HCT116 (cell line): ENCODE data around the gene PPID. TPM values are rescaled to one million over a fixed set of nuclear protein-coding genes. Genes with fewer than 3 reads are reported as not detected.
"Not testable (repeated sequence)": the region's sequence is repeated elsewhere in the genome, so short reads cannot be mapped to it uniquely, and the experiment has no call there.

Experiments
- ATAC-seq: fragments of 200-7000 bp; cut with Tn5 transposase; 2 replicates; pipeline ENCODE4 v1.9.1; 2020; ENCODE audit warnings: mild to moderate bottlenecking, moderate library complexity
- BruUV-seq: library from RNA; stranded (reverse); fragments of 400-500 nt; replicated peaks from 2 replicates; lab custom pipeline; 2021; lab: Mats Ljungman, UMichigan
- CTCF ChIA-PET: fragments of 300-600 bp; sonication (Branson Sonifier 250); formaldehyde crosslinking; loops from one replicate; lab custom pipeline; 2021; ENCODE audit warnings: antibody characterized with exemption; lab: Charles Lee
- POLR2A ChIA-PET: fragments of 300-600, 350-600 bp; sonication (Branson Sonifier 250); formaldehyde crosslinking; loops from one replicate; lab custom pipeline; 2021; ENCODE audit warnings: antibody characterized with exemption; lab: Charles Lee
- RAD21 ChIA-PET, 2 experiments: fragments of 300-600 bp; sonication (Branson Sonifier 250); formaldehyde crosslinking; loops; one replicate each; lab custom pipeline; 2023; ENCODE audit warnings: low total read pairs in 2 of 2; ENCODE audit not compliant: uncharacterized antibody in 2 of 2, unreplicated experiment in 2 of 2, low non-redundant PET in 1 of 2; lab: Charles Lee
- DNase-seq: peaks from one replicate; pipeline ENCODE4 v3.0.0-alpha.2; 2010; ENCODE audit warnings: low read depth, low spot score
- H2AFZ ChIP-seq: fragments of 200-600 bp; shearing (Covaris generic), sonication (generic); 2 replicates; pipeline ENCODE4 v1.6.1; 2017; ENCODE audit warnings: low read depth, mixed run types, mixed read lengths, antibody characterized with exemption, low read length; ENCODE audit not compliant: poor library complexity, severe bottlenecking
- H3K27ac ChIP-seq: 2 replicates; pipeline ENCODE4 v1.5.1; 2012; ENCODE audit warnings: low read depth, low read length
- H3K27me3 ChIP-seq: fragments of 200-600 bp; sonication (generic); 2 replicates; pipeline ENCODE4 v1.6.1; 2016; ENCODE audit warnings: mixed run types, low read length, mixed read lengths; ENCODE audit not compliant: insufficient read depth
- H3K36me3 ChIP-seq, 2 experiments: fragments of 200-500 bp in 1 of 2; fragments of 200-600 bp in 1 of 2; sonication (Bioruptor generic) in 1 of 2; sonication (generic) in 1 of 2; 2 replicates each; pipeline versions ENCODE4 v1.5.1 to v1.6.1; 2014 to 2016; ENCODE audit warnings: low read length in 2 of 2, inconsistent platforms in 1 of 2, mixed read lengths in 1 of 2, mixed run types in 1 of 2; ENCODE audit not compliant: insufficient read depth in 2 of 2, control insufficient read depth in 1 of 2
- H3K4me1 ChIP-seq, 2 experiments: fragments of 200-600 bp in 1 of 2; sonication (generic) in 1 of 2; 2 replicates each; pipeline versions ENCODE4 v1.5.1 to v1.6.1; 2012 to 2017; ENCODE audit warnings: low read length in 2 of 2, inconsistent platforms in 1 of 2, mild to moderate bottlenecking in 1 of 2, mixed read lengths in 1 of 2, mixed run types in 1 of 2, moderate library complexity in 1 of 2; ENCODE audit not compliant: insufficient read depth in 2 of 2, control insufficient read depth in 1 of 2
- H3K4me2 ChIP-seq: fragments of 200-600 bp; sonication (generic); 2 replicates; pipeline ENCODE4 v1.6.1; 2017; ENCODE audit warnings: mixed run types, low read length, mixed read lengths
- H3K4me3 ChIP-seq, 2 experiments: fragments of 200-600 bp in 1 of 2; sonication (generic) in 1 of 2; replicated peaks in 1 of 2; 2 replicates each; pipeline ENCODE4 v1.5.1; 2011 to 2016; ENCODE audit warnings: low read length in 2 of 2, control low read depth in 1 of 2, low read depth in 1 of 2, mild to moderate bottlenecking in 1 of 2, mixed read lengths in 1 of 2, mixed run types in 1 of 2
- H3K79me2 ChIP-seq: fragments of 200-600 bp; sonication (generic); 2 replicates; pipeline ENCODE4 v1.6.1; 2017; ENCODE audit warnings: mild to moderate bottlenecking, mixed run types, low read length, moderate library complexity, mixed read lengths; ENCODE audit not compliant: insufficient read depth
- H3K9ac ChIP-seq: fragments of 200-600 bp; sonication (generic); 2 replicates; pipeline ENCODE4 v1.6.1; 2016; ENCODE audit warnings: low read length, mixed read lengths
- H3K9me2 ChIP-seq: fragments of 200-600 bp; sonication (generic), shearing (Covaris generic); 2 replicates; pipeline ENCODE4 v1.6.1; 2017; ENCODE audit warnings: mixed run types, mild to moderate bottlenecking, moderate library complexity; ENCODE audit not compliant: insufficient read depth
- H3K9me3 ChIP-seq, 2 experiments: fragments of 200-500 bp in 1 of 2; fragments of 200-600 bp in 1 of 2; sonication (Bioruptor generic) in 1 of 2; sonication (generic) in 1 of 2; 2 replicates each; pipeline ENCODE4 v1.6.1; 2014 to 2017; ENCODE audit warnings: low read length in 2 of 2, mixed read lengths in 2 of 2, inconsistent platforms in 1 of 2, low read depth in 1 of 2, mild to moderate bottlenecking in 1 of 2, mixed run types in 1 of 2, moderate library complexity in 1 of 2; ENCODE audit not compliant: control insufficient read depth in 1 of 2, insufficient read depth in 1 of 2
- H4K20me1 ChIP-seq: fragments of 200-600 bp; sonication (generic), shearing (Covaris generic); 2 replicates; pipeline ENCODE4 v1.6.1; 2017; ENCODE audit warnings: mixed run types, mild to moderate bottlenecking, moderate library complexity; ENCODE audit not compliant: insufficient read depth
- CBX3 ChIP-seq: IDR thresholded peaks from 2 replicates; pipeline ENCODE4 v1.6.1; 2012; ENCODE audit warnings: low read depth
- ELF1 ChIP-seq: IDR thresholded peaks from 2 replicates; pipeline ENCODE4 v1.6.1; 2012; ENCODE audit warnings: low read depth, borderline replicate concordance
- EZH2 ChIP-seq: fragments of 200-600 bp; sonication (generic); IDR thresholded peaks from 2 replicates; pipeline ENCODE4 v1.6.1; 2017; ENCODE audit warnings: antibody characterized with exemption, mixed run types
- FOSL1 ChIP-seq: IDR thresholded peaks from 2 replicates; pipeline ENCODE4 v1.6.1; 2012; ENCODE audit warnings: low read depth
- POLR2A ChIP-seq: IDR thresholded peaks from 2 replicates; pipeline ENCODE4 v1.7.0; 2011; ENCODE audit warnings: borderline replicate concordance; ENCODE audit not compliant: insufficient read depth, insufficient read length; ENCODE audit errors: extremely low read depth
- SIN3A ChIP-seq: IDR thresholded peaks from 2 replicates; pipeline ENCODE4 v1.6.1; 2012; ENCODE audit warnings: low read depth
- SRF ChIP-seq: IDR thresholded peaks from 2 replicates; pipeline ENCODE4 v1.6.1; 2012; ENCODE audit warnings: low read depth
- YY1 ChIP-seq: IDR thresholded peaks from 2 replicates; pipeline ENCODE4 v1.6.1; 2011; ENCODE audit warnings: low read length, low read depth, moderate library complexity, mild to moderate bottlenecking; ENCODE audit not compliant: insufficient replicate concordance; ENCODE audit errors: extremely low read depth
- ZNF274 ChIP-seq: fragments of 200-500 bp; sonication (Bioruptor generic); IDR thresholded peaks from 2 replicates; pipeline ENCODE4 v1.6.1; 2014; ENCODE audit warnings: mild to moderate bottlenecking, low read depth, low read length, inconsistent platforms
- intact Hi-C: fragments of 100-400 bp; cut with micrococcal nuclease; formaldehyde crosslinking; loops from 2 replicates; pipeline ENCODE4 v1.10.0; 2022
- total RNA-seq: library from RNA; stranded (reverse); gene quantifications from one replicate; pipeline ENCODE4 v1.2.1, GENCODE V29; 2021; ENCODE audit not compliant: unreplicated experiment

PPID gene
- total RNA-seq, 1 experiment from 2014 or later, result 48.2 TPM

- Histone ChIP-seq H3K9me2 (no peaks in the 10 kb centered on the region), H3K36me3 (no peaks in the 10 kb centered on the region), H4K20me1 (no peaks in the 10 kb centered on the region), H3K9ac (no peak overlapping the region), H2AFZ (no peak overlapping the region), H3K27ac (no peak overlapping the region), H3K9me3 (no peaks in the 10 kb centered on the region), H3K27me3 (no peaks in the 10 kb centered on the region), H3K79me2 (no peaks in the 10 kb centered on the region), H3K4me3 (no peak overlapping the region), H3K4me2 (no peak overlapping the region), H3K4me1 (no peaks in the 10 kb centered on the region)
- intact Hi-C loops, result no loop called here
- ATAC-seq, result no peak
- DNase-seq, result no peak
- no peak for TF ChIP-seq SRF
- no peak for TF ChIP-seq FOSL1
- TF ChIP-seq CBX3, result no peak
- TF ChIP-seq EZH2, result no peak
- ChIA-PET CTCF (no interaction called here), POLR2A (no interaction called here), RAD21 (no interaction called here)
- BruUV-seq, result no TSS peak
Measured at GRCh38 chr4:158762553-158762952, 39.4 kb upstream of the PPID start.

- H3K27me3 ChIP-seq, result no peaks in the 10 kb centered on the region
- no peaks in the 10 kb centered on the region for H3K36me3 ChIP-seq
- H3K4me1 ChIP-seq, result no peaks in the 10 kb centered on the region
- DNase-seq (no peak), ATAC-seq (no peak)
- no peak overlapping the region for H3K4me2 ChIP-seq
- no peaks in the 10 kb centered on the region for H3K79me2 ChIP-seq
- no peak overlapping the region for H3K4me3 ChIP-seq
- ChIA-PET CTCF (no interaction called here), RAD21 (no interaction called here), POLR2A (no interaction called here)
- H2AFZ ChIP-seq, result no peak overlapping the region
- H3K9me3 ChIP-seq, result no peaks in the 10 kb centered on the region
- intact Hi-C loops, result no loop called here
- TF ChIP-seq SIN3A (no peak), ZNF274 (no peak), POLR2A (no peak), YY1 (no peak), ELF1 (no peak), SRF (no peak)
- no peak overlapping the region for H3K27ac ChIP-seq
- H4K20me1 ChIP-seq, result no peaks in the 10 kb centered on the region
- no peaks in the 10 kb centered on the region for H3K9me2 ChIP-seq
- no peak overlapping the region for H3K9ac ChIP-seq
- no TSS peak for BruUV-seq
Measured at GRCh38 chr4:158760866-158761265, 37.7 kb upstream of the PPID start.

- BruUV-seq, H3K27ac ChIP-seq, ATAC-seq, CTCF ChIA-PET, H3K79me2 ChIP-seq, H3K4me3 ChIP-seq, H2AFZ ChIP-seq, POLR2A ChIA-PET, H3K27me3 ChIP-seq, H3K4me2 ChIP-seq, RAD21 ChIA-PET, DNase-seq, H3K9ac ChIP-seq, intact Hi-C loops, H4K20me1 ChIP-seq, H3K36me3 ChIP-seq, H3K9me3 ChIP-seq, H3K9me2 ChIP-seq, H3K4me1 ChIP-seq: not testable (repeated sequence)
Measured at GRCh38 chr4:158759539-158759938, 36.3 kb upstream of the PPID start.
